ENCODE measurements around the gene LAMA2. TPM values are rescaled to one million over a fixed set of nuclear protein-coding genes. Genes with fewer than 3 reads are reported as not detected.

The LAMA2 gene
- total RNA-seq, 1 donor = 9.4 TPM

- TF ChIP-seq, protein P1, sequence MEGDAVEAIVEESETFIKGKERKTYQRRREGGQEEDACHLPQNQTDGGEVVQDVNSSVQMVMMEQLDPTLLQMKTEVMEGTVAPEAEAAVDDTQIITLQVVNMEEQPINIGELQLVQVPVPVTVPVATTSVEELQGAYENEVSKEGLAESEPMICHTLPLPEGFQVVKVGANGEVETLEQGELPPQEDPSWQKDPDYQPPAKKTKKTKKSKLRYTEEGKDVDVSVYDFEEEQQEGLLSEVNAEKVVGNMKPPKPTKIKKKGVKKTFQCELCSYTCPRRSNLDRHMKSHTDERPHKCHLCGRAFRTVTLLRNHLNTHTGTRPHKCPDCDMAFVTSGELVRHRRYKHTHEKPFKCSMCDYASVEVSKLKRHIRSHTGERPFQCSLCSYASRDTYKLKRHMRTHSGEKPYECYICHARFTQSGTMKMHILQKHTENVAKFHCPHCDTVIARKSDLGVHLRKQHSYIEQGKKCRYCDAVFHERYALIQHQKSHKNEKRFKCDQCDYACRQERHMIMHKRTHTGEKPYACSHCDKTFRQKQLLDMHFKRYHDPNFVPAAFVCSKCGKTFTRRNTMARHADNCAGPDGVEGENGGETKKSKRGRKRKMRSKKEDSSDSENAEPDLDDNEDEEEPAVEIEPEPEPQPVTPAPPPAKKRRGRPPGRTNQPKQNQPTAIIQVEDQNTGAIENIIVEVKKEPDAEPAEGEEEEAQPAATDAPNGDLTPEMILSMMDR (IDR thresholded peaks at IDR 0.05; ENCODE audit: extremely low read depth, low read depth, low read length) = no peak
- Histone ChIP-seq H3K4me3 (ENCODE audit: insufficient read depth, low read length) (no peak overlapping the region), H2AFZ (ENCODE audit: low read length) (no peak overlapping the region), H3K36me3 (ENCODE audit: insufficient read depth, low read length) (no peaks in the 10 kb centered on the region), H3K27ac (ENCODE audit: low read depth, low read length) (no peak overlapping the region), H3K4me2 (ENCODE audit: insufficient read depth, low read length) (no peak overlapping the region), H4K20me1 (ENCODE audit: insufficient read depth, low read length) (no peaks in the 10 kb centered on the region), H3K4me1 (ENCODE audit: insufficient read depth, low read length) (no peaks in the 10 kb centered on the region), H3K79me2 (ENCODE audit: insufficient read depth, low read length) (no peaks in the 10 kb centered on the region), H3K9me3 (ENCODE audit: low read depth, low read length) (no peaks in the 10 kb centered on the region), H3K27me3 (ENCODE audit: insufficient read depth, low read length) (no peaks in the 10 kb centered on the region)
- DNase-seq (ENCODE audit: insufficient read length, low spot score, missing footprints) = no peak
Observed at GRCh38 chr6:129390900-129391299, 508.0 kb downstream of the LAMA2 start.

DNA sequence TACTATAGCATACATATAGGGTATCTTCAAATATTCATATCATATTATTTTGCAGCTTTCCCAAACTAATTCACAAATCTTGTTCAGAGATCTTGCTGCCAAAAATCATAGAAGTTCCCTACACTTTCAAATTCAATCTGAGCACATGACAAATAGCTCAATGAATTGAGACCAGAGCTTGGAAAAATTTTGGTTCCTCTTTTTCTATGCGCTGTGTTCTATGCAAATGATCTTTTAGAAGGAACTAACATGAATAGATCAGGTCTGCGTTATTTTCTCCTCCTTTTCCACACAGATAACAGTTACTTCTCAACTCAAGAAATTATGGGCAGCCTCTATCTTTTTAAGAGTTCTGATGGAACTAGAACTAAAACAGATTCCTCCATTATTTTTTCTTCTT, 510.7 kb downstream of the LAMA2 start:
- no peak overlapping the region for H2AFZ ChIP-seq (ENCODE audit: low read length)
- no peak overlapping the region for H3K4me2 ChIP-seq (ENCODE audit: insufficient read depth, low read length)
- H4K20me1 ChIP-seq (ENCODE audit: insufficient read depth, low read length) = no peaks in the 10 kb centered on the region
- H3K9me3 ChIP-seq (ENCODE audit: low read depth, low read length) = no peaks in the 10 kb centered on the region
- H3K27me3 ChIP-seq (ENCODE audit: insufficient read depth, low read length) = no peaks in the 10 kb centered on the region
- no peaks in the 10 kb centered on the region for H3K79me2 ChIP-seq (ENCODE audit: insufficient read depth, low read length)
- H3K36me3 ChIP-seq (ENCODE audit: insufficient read depth, low read length) = no peaks in the 10 kb centered on the region
- TF ChIP-seq, protein P1 (IDR thresholded peaks at IDR 0.05; ENCODE audit: extremely low read depth, low read depth, low read length) = no peak
- no peak overlapping the region for H3K4me3 ChIP-seq (ENCODE audit: insufficient read depth, low read length)
- DNase-seq (ENCODE audit: insufficient read length, low spot score, missing footprints) = no peak
- no peak overlapping the region for H3K27ac ChIP-seq (ENCODE audit: low read depth, low read length)
- H3K4me1 ChIP-seq (ENCODE audit: insufficient read depth, low read length) = peaks cover 4% of the 10 kb centered on the region

DNA sequence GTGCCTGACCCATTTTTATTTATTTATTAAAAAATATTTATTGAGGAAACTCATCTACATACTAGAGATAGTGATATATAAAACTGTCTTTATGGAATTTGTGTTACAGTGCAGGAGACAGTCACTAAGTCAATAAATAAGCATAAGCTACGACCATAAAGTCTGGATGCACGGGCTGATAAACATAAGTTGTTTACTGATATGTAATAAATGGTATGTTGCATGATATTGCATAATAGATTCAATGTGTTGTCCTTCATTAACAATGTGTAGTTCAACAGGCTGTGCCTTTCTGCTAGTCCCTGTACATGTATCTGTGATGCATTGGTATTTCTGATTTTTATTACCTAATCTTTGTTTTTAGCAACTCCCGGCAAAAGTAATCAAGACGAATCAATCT, 515.8 kb downstream of the LAMA2 start:
- Histone ChIP-seq H4K20me1 (ENCODE audit: insufficient read depth, low read length) (no peaks in the 10 kb centered on the region), H3K27ac (ENCODE audit: low read depth, low read length) (no peak overlapping the region), H3K9me3 (ENCODE audit: low read depth, low read length) (no peaks in the 10 kb centered on the region), H3K4me3 (ENCODE audit: insufficient read depth, low read length) (no peak overlapping the region), H3K4me2 (ENCODE audit: insufficient read depth, low read length) (no peak overlapping the region), H3K36me3 (ENCODE audit: insufficient read depth, low read length) (no peaks in the 10 kb centered on the region), H3K27me3 (ENCODE audit: insufficient read depth, low read length) (no peaks in the 10 kb centered on the region), H3K4me1 (ENCODE audit: insufficient read depth, low read length) (peaks cover 4% of the 10 kb centered on the region), H2AFZ (ENCODE audit: low read length) (no peak overlapping the region), H3K79me2 (ENCODE audit: insufficient read depth, low read length) (no peaks in the 10 kb centered on the region)
- TF ChIP-seq, protein P1 (IDR thresholded peaks at IDR 0.05; ENCODE audit: extremely low read depth, low read depth, low read length) = no peak
- no peak for DNase-seq (ENCODE audit: insufficient read length, low spot score, missing footprints)

- H2AFZ ChIP-seq (ENCODE audit: low read length) = no peak overlapping the region
- H3K4me2 ChIP-seq (ENCODE audit: insufficient read depth, low read length) = no peak overlapping the region
- no peaks in the 10 kb centered on the region for H3K9me3 ChIP-seq (ENCODE audit: low read depth, low read length)
- H3K79me2 ChIP-seq (ENCODE audit: insufficient read depth, low read length) = no peaks in the 10 kb centered on the region
- no peak overlapping the region for H3K4me3 ChIP-seq (ENCODE audit: insufficient read depth, low read length)
- no peaks in the 10 kb centered on the region for H4K20me1 ChIP-seq (ENCODE audit: insufficient read depth, low read length)
- H3K27ac ChIP-seq (ENCODE audit: low read depth, low read length) = no peak overlapping the region
- H3K27me3 ChIP-seq (ENCODE audit: insufficient read depth, low read length) = no peaks in the 10 kb centered on the region
- DNase-seq (ENCODE audit: insufficient read length, low spot score, missing footprints) = no peak
- H3K4me1 ChIP-seq (ENCODE audit: insufficient read depth, low read length) = no peaks in the 10 kb centered on the region
- TF ChIP-seq, protein P1 (IDR thresholded peaks at IDR 0.05; ENCODE audit: extremely low read depth, low read depth, low read length) = no peak
- H3K36me3 ChIP-seq (ENCODE audit: insufficient read depth, low read length) = no peaks in the 10 kb centered on the region
Observed at GRCh38 chr6:129402244-129402643, 519.3 kb downstream of the LAMA2 start.

Data from osteoblast (primary cell).